HCT116 (cell line): ENCODE results near the gene MYLK4.

Experiments used
- CTCF ChIP-seq, 3 experiments: fragments of 200-600 bp in 1 of 3; sonication (generic) in 1 of 3; IDR thresholded peaks in 2 of 3; conservative IDR thresholded peaks in 1 of 3; 2 replicates each; pipeline ENCODE4 v1.5.1; 2012 to 2017; ENCODE audit warnings: low read depth in 2 of 3, low read length in 2 of 3, antibody characterized with exemption in 1 of 3, borderline replicate concordance in 1 of 3, control low read depth in 1 of 3, mild to moderate bottlenecking in 1 of 3, mixed read lengths in 1 of 3, mixed run types in 1 of 3, moderate library complexity in 1 of 3; ENCODE audit not compliant: insufficient read depth in 1 of 3
- EZH2 ChIP-seq: fragments of 200-600 bp; sonication (generic); IDR thresholded peaks from 2 replicates; pipeline ENCODE4 v1.6.1; 2017; ENCODE audit warnings: antibody characterized with exemption, mixed run types
- MAX ChIP-seq: IDR thresholded peaks from 2 replicates; pipeline ENCODE4 v1.6.1; 2012
- ZFX ChIP-seq: fragments of 450-650 bp; IDR thresholded peaks from 2 replicates; pipeline ENCODE4 v1.6.1; 2017
- ZNF274 ChIP-seq: fragments of 200-500 bp; sonication (Bioruptor generic); IDR thresholded peaks from 2 replicates; pipeline ENCODE4 v1.6.1; 2014; ENCODE audit warnings: mild to moderate bottlenecking, low read depth, low read length, inconsistent platforms

DNA sequence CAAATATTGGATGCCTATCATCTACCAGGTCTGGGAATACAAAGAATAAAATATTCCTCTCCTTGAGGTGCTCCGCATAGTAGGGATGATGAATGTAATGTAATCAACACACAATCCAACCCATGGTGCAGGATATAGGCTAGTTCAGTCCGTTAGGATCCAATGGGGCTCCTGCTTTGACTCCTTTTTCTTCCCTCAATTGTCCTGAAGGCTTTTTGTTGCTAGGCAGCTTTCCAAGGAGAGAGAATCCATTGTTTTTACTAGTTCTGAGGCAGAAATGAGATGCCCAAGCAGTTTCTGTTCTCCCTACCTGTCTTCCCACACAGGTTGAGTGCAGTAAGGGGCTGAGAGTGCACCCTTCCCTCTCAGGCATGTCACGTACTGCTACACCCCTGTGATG, 26.5 kb upstream of the MYLK4 start:
- TF ChIP-seq CTCF (IDR thresholded peaks at IDR 0.05 in 2 of 3, conservative IDR thresholded peaks at IDR 0.05 in 1 of 3; ENCODE audit: borderline replicate concordance in 1 of 3, insufficient read depth in 1 of 3, low read depth in 2 of 3, low read length in 2 of 3) (no peak), ZNF274 (no peak), MAX (no peak), ZFX (no peak), EZH2 (no peak)
